Measurements from ENCODE around the gene TTC39A. TPM values are rescaled to one million over a fixed set of nuclear protein-coding genes. Genes with fewer than 3 reads are reported as not detected.
"Not testable (repeated sequence)": the region's sequence is repeated elsewhere in the genome, so short reads cannot be mapped to it uniquely, and the experiment has no call there.

The TTC39A gene
- total RNA-seq, 1 donor from 2014 or later: 26.0 TPM

DNA sequence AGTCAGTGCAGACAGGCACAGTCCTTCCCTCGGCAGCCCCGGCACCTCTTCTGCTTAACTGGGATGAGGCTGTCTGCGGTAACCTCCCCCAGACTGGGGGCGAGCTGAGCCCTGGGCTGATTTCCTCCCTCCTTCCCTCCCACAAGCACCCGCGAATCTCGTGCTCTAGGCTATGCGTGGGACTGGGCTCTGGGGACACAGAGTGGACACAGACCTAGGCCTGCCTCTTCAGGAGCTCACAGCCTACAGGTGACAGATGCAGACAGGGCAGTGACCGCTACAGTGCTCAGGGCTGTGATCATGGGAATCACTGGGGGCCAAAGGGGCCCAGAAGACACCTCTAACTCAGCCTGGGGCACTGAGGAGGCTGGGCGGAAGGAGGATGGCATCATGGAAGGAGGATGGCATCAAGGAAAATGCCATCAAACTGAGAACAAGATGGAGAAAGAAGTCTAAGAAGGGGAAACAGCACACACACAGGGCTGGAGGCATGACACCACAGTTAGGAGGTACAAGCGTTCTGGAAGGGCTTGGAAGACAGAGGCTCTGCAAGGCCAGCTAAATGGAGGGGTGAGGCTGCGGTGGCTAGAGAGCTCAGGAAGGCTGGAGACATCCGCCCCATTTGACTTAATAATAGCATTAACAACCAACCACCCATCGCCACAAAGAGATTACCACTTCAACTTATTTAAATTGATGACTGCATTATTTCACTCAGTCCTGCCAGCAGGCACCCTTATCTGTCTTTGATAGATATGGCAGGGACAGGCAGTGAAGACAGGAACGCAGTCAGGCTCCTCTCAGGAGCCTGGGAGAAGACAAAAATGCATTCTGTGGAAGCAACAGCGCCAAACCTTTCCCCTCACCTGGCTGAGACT lies 4.2 kb downstream of the TTC39A start:
- no peak for DNase-seq (ENCODE audit: low spot score, unreplicated experiment)
- H3K4me3 Mint-ChIP-seq (ENCODE audit: low read depth): no peak overlapping the region
- H3K9me3 Mint-ChIP-seq (ENCODE audit: low read depth): no peaks in the 10 kb centered on the region
- peaks cover 1% of the 10 kb centered on the region for H3K27me3 Mint-ChIP-seq
- TF ChIP-seq, protein P1, sequence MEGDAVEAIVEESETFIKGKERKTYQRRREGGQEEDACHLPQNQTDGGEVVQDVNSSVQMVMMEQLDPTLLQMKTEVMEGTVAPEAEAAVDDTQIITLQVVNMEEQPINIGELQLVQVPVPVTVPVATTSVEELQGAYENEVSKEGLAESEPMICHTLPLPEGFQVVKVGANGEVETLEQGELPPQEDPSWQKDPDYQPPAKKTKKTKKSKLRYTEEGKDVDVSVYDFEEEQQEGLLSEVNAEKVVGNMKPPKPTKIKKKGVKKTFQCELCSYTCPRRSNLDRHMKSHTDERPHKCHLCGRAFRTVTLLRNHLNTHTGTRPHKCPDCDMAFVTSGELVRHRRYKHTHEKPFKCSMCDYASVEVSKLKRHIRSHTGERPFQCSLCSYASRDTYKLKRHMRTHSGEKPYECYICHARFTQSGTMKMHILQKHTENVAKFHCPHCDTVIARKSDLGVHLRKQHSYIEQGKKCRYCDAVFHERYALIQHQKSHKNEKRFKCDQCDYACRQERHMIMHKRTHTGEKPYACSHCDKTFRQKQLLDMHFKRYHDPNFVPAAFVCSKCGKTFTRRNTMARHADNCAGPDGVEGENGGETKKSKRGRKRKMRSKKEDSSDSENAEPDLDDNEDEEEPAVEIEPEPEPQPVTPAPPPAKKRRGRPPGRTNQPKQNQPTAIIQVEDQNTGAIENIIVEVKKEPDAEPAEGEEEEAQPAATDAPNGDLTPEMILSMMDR (IDR thresholded peaks at IDR 0.05; ENCODE audit: unreplicated experiment): no peak
- H3K27ac Mint-ChIP-seq: no peak overlapping the region
- peaks cover 20% of the 10 kb centered on the region for H3K4me1 Mint-ChIP-seq (ENCODE audit: low read depth)
- no peaks in the 10 kb centered on the region for H3K36me3 Mint-ChIP-seq (ENCODE audit: insufficient read depth)

DNA sequence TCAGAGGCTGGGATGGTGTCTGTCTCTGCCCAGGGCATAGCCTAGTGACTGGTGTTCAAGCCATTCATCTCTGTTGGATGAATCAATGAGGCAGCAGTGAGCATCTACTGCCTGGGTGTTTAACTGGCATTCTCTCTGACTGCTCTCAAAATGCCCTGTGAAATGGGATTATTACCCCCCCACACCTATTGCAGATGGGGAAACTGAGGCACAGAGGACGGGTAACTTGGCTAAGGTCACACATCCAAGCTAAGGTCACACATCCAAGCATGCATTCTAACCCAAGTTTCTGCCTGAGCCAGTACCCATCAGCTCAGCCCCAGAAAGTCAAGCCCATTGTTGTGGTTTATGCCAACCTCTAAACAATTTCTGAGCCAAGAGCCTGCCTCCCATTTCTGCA lies 5.0 kb downstream of the TTC39A start:
- H3K27me3 Mint-ChIP-seq: no peaks in the 10 kb centered on the region
- no peak overlapping the region for H3K4me3 Mint-ChIP-seq (ENCODE audit: low read depth)
- TF ChIP-seq, protein P1 (IDR thresholded peaks at IDR 0.05; ENCODE audit: unreplicated experiment): no peak
- no peaks in the 10 kb centered on the region for H3K36me3 Mint-ChIP-seq (ENCODE audit: insufficient read depth)
- no peaks in the 10 kb centered on the region for H3K9me3 Mint-ChIP-seq (ENCODE audit: low read depth)
- peaks cover 16% of the 10 kb centered on the region for H3K4me1 Mint-ChIP-seq (ENCODE audit: low read depth)
- DNase-seq (ENCODE audit: low spot score, unreplicated experiment): no peak
- no peak overlapping the region for H3K27ac Mint-ChIP-seq

DNA sequence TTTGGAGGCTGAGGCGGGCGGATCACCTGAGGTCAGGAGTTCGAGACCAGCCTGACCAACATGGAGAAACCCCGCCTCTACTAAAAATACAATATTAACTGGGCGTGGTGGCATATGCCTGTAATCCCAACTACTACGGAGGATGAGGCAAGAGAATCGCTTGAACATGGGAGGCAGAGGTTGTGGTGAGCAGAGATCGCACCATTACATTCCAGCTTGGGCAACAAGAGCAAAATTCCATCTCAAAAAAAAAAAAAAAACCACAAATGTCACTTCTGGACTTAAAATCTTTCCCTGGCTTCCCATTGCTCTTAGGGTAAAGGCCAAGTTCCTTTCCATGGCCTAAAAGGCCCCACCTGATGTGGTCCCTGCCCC lies 5.4 kb downstream of the TTC39A start:
- H3K27me3 Mint-ChIP-seq; DNase-seq (ENCODE audit: low spot score, unreplicated experiment); H3K27ac Mint-ChIP-seq; H3K9me3 Mint-ChIP-seq (ENCODE audit: low read depth); H3K36me3 Mint-ChIP-seq (ENCODE audit: insufficient read depth); H3K4me3 Mint-ChIP-seq (ENCODE audit: low read depth): not testable (repeated sequence)
- peaks cover 16% of the 10 kb centered on the region for H3K4me1 Mint-ChIP-seq (ENCODE audit: low read depth)

DNA sequence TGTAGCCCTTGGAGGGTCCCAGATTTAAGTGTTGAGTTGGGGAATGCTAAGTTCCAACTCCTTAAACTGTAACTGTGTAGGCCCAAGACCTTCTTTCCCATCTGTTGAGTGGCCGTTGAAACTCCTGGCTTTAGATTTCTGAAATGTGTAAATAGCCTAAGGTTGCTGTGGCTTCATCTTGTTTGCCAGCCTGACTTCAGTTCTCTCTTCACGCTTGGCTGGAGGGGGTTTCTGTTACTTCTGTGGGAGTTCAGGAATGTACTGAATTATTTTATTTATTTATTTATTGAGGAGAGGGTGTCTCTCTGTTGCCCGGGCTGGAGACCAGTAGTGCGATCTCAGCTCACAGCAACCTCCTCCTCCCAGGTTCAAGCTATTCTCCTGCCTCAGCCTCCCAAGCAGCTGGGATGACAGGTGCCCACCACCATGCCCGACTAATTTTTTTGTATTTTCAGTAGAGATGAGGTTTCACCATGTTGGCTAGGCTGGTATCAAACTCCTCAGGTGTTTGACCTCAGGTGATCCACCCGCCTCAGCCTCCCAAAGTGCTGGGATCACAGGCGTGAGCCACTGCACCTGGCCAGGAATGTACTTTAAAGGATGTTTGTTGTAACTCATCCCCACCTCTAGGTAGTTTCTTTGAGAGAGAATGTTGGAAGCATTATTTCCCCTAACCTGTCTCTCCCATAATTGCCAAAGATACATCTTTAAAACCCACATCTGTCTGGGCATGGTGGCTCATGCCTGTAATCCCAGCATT lies 5.9 kb downstream of the TTC39A start:
- TF ChIP-seq, protein P1 (IDR thresholded peaks at IDR 0.05; ENCODE audit: unreplicated experiment): no peak
- Mint-ChIP-seq H3K27me3 (no peaks in the 10 kb centered on the region), H3K4me3 (ENCODE audit: low read depth) (no peak overlapping the region), H3K36me3 (ENCODE audit: insufficient read depth) (no peaks in the 10 kb centered on the region), H3K4me1 (ENCODE audit: low read depth) (peaks cover 16% of the 10 kb centered on the region), H3K27ac (no peak overlapping the region), H3K9me3 (ENCODE audit: low read depth) (no peaks in the 10 kb centered on the region)
- no peak for DNase-seq (ENCODE audit: low spot score, unreplicated experiment)

DNA sequence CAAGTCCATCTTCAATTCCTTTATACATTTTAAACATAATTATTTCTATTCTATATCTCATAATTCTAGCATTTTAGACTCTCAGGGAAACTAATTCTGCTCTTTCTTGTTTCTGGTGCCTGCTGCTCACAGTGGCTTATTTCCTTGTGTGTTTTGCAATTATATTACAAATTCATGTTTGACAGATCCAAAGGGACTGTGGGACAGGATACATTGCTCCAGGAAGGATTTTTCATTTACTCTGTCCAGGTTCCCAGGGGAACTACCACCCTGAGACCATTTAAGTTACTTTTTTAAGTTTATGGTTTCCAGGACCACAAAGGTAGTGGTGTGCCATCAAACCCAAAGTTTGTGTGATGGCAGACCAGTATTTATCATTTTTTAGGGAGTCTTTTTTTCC lies 6.6 kb downstream of the TTC39A start:
- Mint-ChIP-seq H3K9me3 (ENCODE audit: low read depth) (no peaks in the 10 kb centered on the region), H3K36me3 (ENCODE audit: insufficient read depth) (no peaks in the 10 kb centered on the region), H3K27ac (no peak overlapping the region), H3K4me1 (ENCODE audit: low read depth) (peaks cover 13% of the 10 kb centered on the region), H3K27me3 (no peaks in the 10 kb centered on the region), H3K4me3 (ENCODE audit: low read depth) (no peak overlapping the region)
- TF ChIP-seq, protein P1 (IDR thresholded peaks at IDR 0.05; ENCODE audit: unreplicated experiment): no peak
- no peak for DNase-seq (ENCODE audit: low spot score, unreplicated experiment)

Measured in progenitor cell of endocrine pancreas (in vitro differentiated cells).